LNCAP (cell line): ENCODE data around the gene FKBP6.

Experiments
- CTCF ChIP-seq: fragments of 450-650 bp; IDR thresholded peaks from 2 replicates; pipeline ENCODE4 v1.5.1; 2017; ENCODE audit warnings: mild to moderate bottlenecking

The FKBP6 gene

DNA sequence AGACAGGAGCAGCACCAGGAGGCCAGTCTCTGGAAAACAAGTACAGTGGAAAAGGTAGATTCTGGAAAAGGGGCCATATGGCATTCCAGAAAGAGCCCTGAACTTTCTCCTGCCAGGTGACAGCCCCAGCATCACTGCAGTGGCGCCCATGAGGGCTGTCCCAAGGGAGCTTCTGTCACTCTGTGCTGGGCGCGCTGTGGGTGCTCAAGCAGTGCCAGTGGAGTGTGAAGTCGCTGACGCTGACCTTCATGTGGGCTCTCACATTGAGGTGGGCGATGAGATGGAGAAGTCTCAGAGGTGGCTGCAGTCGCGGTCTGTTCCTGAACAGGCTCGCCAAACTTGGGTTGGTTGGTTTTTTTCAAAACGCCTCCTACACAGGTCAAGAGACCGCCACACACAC lies 38.2 kb downstream of the FKBP6 start:
- TF ChIP-seq CTCF, result no peak

DNA sequence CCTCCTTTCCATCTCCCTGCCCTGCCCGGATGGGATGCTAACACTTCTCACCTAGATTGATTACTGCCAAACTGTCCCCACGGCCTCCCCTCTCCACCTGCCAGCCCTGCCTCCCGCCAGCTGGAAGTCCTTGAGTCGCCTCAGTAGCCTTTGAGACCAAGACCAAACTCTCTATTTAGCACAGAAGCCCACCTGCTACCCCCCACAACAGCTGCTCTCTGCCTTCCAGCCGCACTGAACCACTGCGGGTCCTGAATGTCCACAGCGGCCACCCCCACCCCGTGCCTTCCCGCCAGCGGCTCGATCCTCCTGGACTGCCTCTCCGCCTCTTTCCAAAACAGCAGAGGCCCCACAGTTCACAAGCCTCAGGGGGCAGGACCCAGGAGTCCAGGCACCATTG lies 39.0 kb downstream of the FKBP6 start:
- no peak for TF ChIP-seq CTCF

DNA sequence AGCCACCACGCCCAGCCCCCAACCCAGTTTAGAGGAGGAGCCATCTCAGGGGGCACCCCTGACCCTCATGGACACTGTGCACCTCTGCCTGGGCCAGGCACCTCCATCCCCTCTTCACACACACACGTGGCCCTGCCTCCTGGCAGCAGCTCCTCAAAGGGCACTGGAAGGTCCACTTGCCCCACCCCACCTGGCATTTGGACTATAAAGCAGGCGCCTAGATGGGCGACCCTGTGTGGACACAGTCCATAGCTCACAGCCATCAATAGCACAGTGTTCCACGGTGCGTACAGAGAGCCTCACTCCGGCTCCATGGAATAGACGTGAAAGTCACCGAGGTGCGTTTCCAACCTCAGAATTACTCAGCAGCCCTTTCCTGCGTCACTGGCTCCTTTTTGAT lies 41.0 kb downstream of the FKBP6 start:
- TF ChIP-seq CTCF, result no peak

DNA sequence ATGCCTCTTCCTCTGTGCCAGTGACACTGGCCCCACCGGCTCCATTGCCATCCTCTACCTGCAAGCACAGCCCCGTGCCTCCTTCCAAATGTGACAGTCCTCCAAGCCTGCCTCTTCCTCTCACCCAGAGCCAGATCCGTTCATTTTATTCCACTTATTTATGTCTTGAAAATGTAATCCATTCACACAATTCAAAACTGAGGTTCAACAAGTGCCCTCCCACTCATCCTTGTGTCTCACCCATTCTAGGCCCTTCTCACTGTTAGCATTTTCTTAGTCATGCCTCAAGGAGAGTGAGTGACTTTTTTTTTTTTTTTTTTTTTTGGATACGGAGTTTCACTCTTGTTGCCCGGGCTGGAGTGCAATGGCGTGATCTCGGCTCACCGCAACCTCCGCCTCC lies 41.7 kb downstream of the FKBP6 start:
- TF ChIP-seq CTCF, result no peak

DNA sequence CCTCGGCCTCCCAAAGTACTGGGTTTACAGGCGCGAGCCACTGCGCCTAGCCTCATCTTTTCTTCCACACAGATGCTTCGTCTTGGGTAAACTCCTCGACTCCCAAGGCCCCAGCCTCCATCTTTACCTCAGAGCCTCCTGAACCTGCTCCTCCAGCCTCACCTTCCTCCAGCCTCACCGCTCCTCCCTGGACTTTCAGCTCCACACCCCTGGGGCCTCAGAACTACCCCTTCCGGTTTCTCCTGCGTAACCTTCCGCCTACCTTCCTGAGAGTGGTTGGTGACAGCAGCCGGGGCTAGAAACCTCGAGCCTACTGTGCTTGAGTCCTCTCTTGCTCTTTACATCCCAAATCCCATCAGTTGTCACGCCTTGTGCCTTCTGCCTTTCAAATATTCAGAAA lies 45.8 kb downstream of the FKBP6 start:
- TF ChIP-seq CTCF, result no peak

- TF ChIP-seq CTCF, result no peak
Measured at GRCh38 chr7:73376671-73377412, 48.9 kb downstream of the FKBP6 start.

GRCh38 chr7:73382934-73383503 lies 55.1 kb downstream of the FKBP6 start:
- TF ChIP-seq CTCF, result no peak
